GM23248 (cell line): Measurements from ENCODE around the gene TBC1D2B. TPM values are rescaled to one million over a fixed set of nuclear protein-coding genes. Genes with fewer than 3 reads are reported as not detected.
"Not testable (repeated sequence)": the region's sequence is repeated elsewhere in the genome, so short reads cannot be mapped to it uniquely, and the experiment has no call there.

Source experiments
- DNase-seq: peaks from one replicate; pipeline ENCODE4 v3.0.0-alpha.2; 2015
- H2AFZ ChIP-seq: fragments of 200-600 bp; sonication (generic); 2 replicates; pipeline ENCODE4 v1.6.1; 2016; ENCODE audit warnings: antibody characterized with exemption
- H3F3A ChIP-seq: fragments of 200-600 bp; sonication (generic); 2 replicates; pipeline ENCODE4 v1.6.1; 2016; ENCODE audit warnings: mild to moderate bottlenecking, antibody characterized with exemption, mixed run types; ENCODE audit not compliant: insufficient read depth
- H3K27ac ChIP-seq: fragments of 200-600 bp; sonication (generic); 2 replicates; pipeline ENCODE4 v1.5.1; 2016; ENCODE audit warnings: mild to moderate bottlenecking
- H3K27me3 ChIP-seq: fragments of 200-600 bp; sonication (generic); replicated peaks from 2 replicates; pipeline ENCODE4 v1.6.1; 2016; ENCODE audit warnings: mild to moderate bottlenecking; ENCODE audit not compliant: insufficient read depth
- H3K36me3 ChIP-seq: fragments of 200-600 bp; sonication (generic); 2 replicates; pipeline ENCODE4 v1.6.1; 2016; ENCODE audit warnings: low read depth, mild to moderate bottlenecking
- H3K4me1 ChIP-seq: fragments of 200-600 bp; sonication (generic); 2 replicates; pipeline ENCODE4 v1.6.1; 2016; ENCODE audit warnings: mild to moderate bottlenecking; ENCODE audit not compliant: insufficient read depth
- H3K4me2 ChIP-seq: fragments of 200-600 bp; sonication (generic); one replicate; pipeline ENCODE4 v1.6.1; 2016; ENCODE audit warnings: mild to moderate bottlenecking; ENCODE audit not compliant: unreplicated experiment
- H3K4me3 ChIP-seq: fragments of 200-600 bp; sonication (generic); 2 replicates; pipeline ENCODE4 v1.5.1; 2016; ENCODE audit warnings: mild to moderate bottlenecking
- H3K79me2 ChIP-seq: fragments of 200-600 bp; sonication (generic); 2 replicates; pipeline ENCODE4 v1.6.1; 2016; ENCODE audit warnings: mild to moderate bottlenecking; ENCODE audit not compliant: insufficient read depth
- H3K9ac ChIP-seq: fragments of 200-600 bp; sonication (generic); 2 replicates; pipeline ENCODE4 v1.6.1; 2016; ENCODE audit warnings: mild to moderate bottlenecking
- H3K9me2 ChIP-seq: fragments of 200-600 bp; sonication (generic); 2 replicates; pipeline ENCODE4 v1.6.1; 2016; ENCODE audit warnings: mixed run types, mild to moderate bottlenecking, moderate library complexity; ENCODE audit not compliant: insufficient read depth
- H3K9me3 ChIP-seq: fragments of 200-600 bp; sonication (generic); one replicate; pipeline ENCODE4 v1.6.1; 2017; ENCODE audit warnings: low read depth
- H4K20me1 ChIP-seq: fragments of 200-600 bp; sonication (generic); 2 replicates; pipeline ENCODE4 v1.6.0; 2016; ENCODE audit not compliant: insufficient read depth
- EZH2 ChIP-seq: fragments of 200-600 bp; sonication (generic); IDR thresholded peaks from 2 replicates; pipeline ENCODE4 v1.6.1; 2018; ENCODE audit warnings: antibody characterized with exemption, mild to moderate bottlenecking; ENCODE audit not compliant: insufficient read depth, poor library complexity, severe bottlenecking
- EZH2phosphoT487 ChIP-seq: fragments of 200-600 bp; sonication (generic); IDR thresholded peaks from 2 replicates; pipeline ENCODE4 v1.6.1; 2018; ENCODE audit warnings: antibody characterized with exemption, moderate library complexity, mild to moderate bottlenecking, low read depth; ENCODE audit not compliant: insufficient read depth
- whole genome bisulfite sequencing, 2 experiments: methylation state at CpG; one replicate each; pipeline ENCODE4 v1.1.6; 2015 to 2017; ENCODE audit warnings: low lambda C conversion rate in 2 of 2, low coverage in 1 of 2; ENCODE audit errors: missing lambda C conversion rate in 2 of 2; 5-methylcytosine and 5-hydroxymethylcytosine counted together
- in situ Hi-C: fragments of 300-500 bp; cut with MboI; formaldehyde crosslinking; loops from 2 replicates; pipeline ENCODE4 v1.15.0; 2020
- polyA plus RNA-seq: library from polyadenylated mRNA; unstranded; fragments of >200 nt; fragmentation: Nextera tagmentation; extraction: Ambion mirVana; gene quantifications from 2 replicates; pipeline ENCODE4 v1.2.1, GENCODE V29; 2016
- total RNA-seq: library from RNA; depleted of rRNA; stranded (reverse); fragments of >200 nt; shearing (Covaris generic); gene quantifications from 2 replicates; pipeline ENCODE4 v1.2.3, GENCODE V29; 2014

The TBC1D2B gene
- total and polyA plus RNA-seq, 2 experiments from 2014 or later: 11.1 to 40.5 TPM

GRCh38 chr15:77993970-77994693 lies 83.4 kb downstream of the TBC1D2B start:
- Histone ChIP-seq H3F3A (peaks cover 11% of the 10 kb centered on the region; the same call in 1 of the 2 replicates), H3K4me1 (peaks cover 28% of the 10 kb centered on the region), H3K4me3 (peak overlapping the region; percentile 39; the same call in 1 of the 2 replicates), H3K4me2 (peak overlapping the region; percentile 44), H3K9ac (peak overlapping the region; percentile 75), H3K27ac (peak overlapping the region; percentile 94)
- DNase-seq: peak; percentile 98
- WGBS, 2 experiments: 0 to 2% methylated on average over 16 to 17 of the region's 18 CpGs
- H2AFZ ChIP-seq, H3K9me2 ChIP-seq, H3K9me3 ChIP-seq, in situ Hi-C loops, H3K27me3 ChIP-seq, H4K20me1 ChIP-seq, H3K36me3 ChIP-seq, H3K79me2 ChIP-seq: not testable (repeated sequence)

DNA sequence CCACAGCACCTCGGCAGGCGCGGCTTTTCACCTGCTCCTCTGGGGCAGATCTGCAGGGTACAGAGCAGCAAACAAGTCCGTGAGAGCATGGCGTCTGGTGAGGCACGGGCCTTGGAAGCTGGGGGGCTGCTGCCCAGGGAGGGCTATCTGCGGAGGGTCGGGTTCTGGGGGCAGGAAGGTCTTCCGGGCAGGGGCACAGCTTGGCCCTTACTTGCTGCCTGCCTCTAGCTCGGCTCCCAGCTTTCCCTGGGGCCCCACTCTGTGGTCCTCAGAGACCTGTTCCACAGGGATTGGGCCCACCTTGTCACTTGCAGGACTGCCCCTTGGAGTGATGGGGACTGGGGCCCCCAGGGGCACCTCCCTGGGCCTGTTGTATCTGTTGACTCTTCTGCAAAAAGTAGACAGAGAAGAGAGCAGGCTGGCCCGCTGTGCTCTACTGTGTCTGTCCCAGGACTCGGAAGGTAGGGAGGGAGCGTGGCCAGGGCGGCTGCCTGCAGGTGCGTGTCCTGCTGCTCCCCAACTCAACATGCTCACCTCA lies 84.1 kb downstream of the TBC1D2B start:
- H2AFZ ChIP-seq: no peak overlapping the region
- H3F3A ChIP-seq: peaks cover 11% of the 10 kb centered on the region; the same call in 1 of the 2 replicates
- no peaks in the 10 kb centered on the region for H3K9me2 ChIP-seq
- no peaks in the 10 kb centered on the region for H3K36me3 ChIP-seq
- H3K27ac ChIP-seq: peak overlapping the region; percentile 94
- peak overlapping the region; percentile 48 for H3K9ac ChIP-seq
- no peaks in the 10 kb centered on the region for H3K27me3 ChIP-seq
- H3K4me1 ChIP-seq: peaks cover 28% of the 10 kb centered on the region
- no peak for TF ChIP-seq EZH2phosphoT487
- no peak for TF ChIP-seq EZH2
- H3K79me2 ChIP-seq: no peaks in the 10 kb centered on the region
- H4K20me1 ChIP-seq: no peaks in the 10 kb centered on the region
- H3K9me3 ChIP-seq: no peaks in the 10 kb centered on the region
- H3K4me2 ChIP-seq: peak overlapping the region; percentile 32
- DNase-seq: no peak
- no peak overlapping the region for H3K4me3 ChIP-seq
- 91 to 92% methylated on average over 15 of the region's 15 CpGs for WGBS, 2 experiments
- in situ Hi-C loops: no loop called here

DNA sequence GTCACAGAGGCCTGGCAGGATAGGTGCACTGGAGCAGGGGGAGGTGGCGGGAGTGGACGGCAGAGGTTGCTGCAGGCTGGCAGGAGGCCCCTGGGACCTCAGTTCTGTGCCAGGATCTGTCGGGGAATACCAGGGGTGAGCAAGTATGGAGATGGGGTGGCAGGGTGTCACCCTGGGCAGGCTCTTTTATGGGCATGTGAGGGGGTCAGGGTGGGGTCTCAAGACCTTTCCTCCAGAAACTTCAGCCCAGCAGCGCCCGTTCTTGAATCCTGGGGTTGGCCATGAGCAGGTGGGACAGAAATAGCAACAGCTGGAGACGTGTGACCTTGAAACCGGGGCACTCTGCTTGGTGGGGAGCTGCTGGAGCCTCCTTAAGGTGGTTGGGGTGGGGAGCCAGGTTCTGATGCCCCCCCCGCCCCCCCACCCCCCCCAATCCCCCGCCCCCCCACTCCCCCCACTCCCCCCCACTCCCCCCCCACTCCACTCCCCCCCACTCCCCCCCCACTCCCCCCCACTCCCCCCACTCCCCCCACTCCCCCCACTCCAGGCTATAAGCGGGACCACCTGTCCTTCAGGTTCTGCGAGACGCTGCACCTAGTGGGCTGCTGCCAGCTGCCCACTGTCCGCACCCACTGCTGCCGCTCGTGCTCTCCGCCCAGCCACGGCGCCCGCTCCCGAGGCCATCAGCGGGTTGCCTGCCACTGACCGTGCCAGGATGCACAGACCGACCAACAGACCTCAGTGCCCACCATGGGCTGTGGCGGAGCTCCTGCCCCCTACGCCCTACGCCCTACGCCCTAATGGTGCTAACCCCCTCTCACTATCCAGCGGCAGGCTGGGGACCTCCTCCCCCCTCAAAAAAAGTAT lies 84.9 kb downstream of the TBC1D2B start:
- no peaks in the 10 kb centered on the region for H3K27me3 ChIP-seq
- no peaks in the 10 kb centered on the region for H4K20me1 ChIP-seq
- no peak for TF ChIP-seq EZH2
- no peaks in the 10 kb centered on the region for H3K9me3 ChIP-seq
- H3K79me2 ChIP-seq: no peaks in the 10 kb centered on the region
- no peak overlapping the region for H3K4me2 ChIP-seq
- peak overlapping the region; percentile 37 for H3K9ac ChIP-seq
- H3K36me3 ChIP-seq: no peaks in the 10 kb centered on the region
- in situ Hi-C loops: no loop called here
- peaks cover 11% of the 10 kb centered on the region; the same call in 1 of the 2 replicates for H3F3A ChIP-seq
- no peak overlapping the region for H3K4me3 ChIP-seq
- WGBS, 2 experiments: 79 to 85% methylated on average over 21 to 22 of the region's 28 CpGs
- no peak overlapping the region for H2AFZ ChIP-seq
- no peaks in the 10 kb centered on the region for H3K9me2 ChIP-seq
- no peak for DNase-seq
- H3K27ac ChIP-seq: 0 out of 2 replicates have a peak overlapping the region, but pooled peaks have one; percentile 3
- peaks cover 28% of the 10 kb centered on the region for H3K4me1 ChIP-seq

GRCh38 chr15:77991658-77992201 lies 85.8 kb downstream of the TBC1D2B start:
- H3K9ac ChIP-seq: peak overlapping the region; percentile 37
- H3K4me3 ChIP-seq, in situ Hi-C loops, H3K79me2 ChIP-seq, H3K4me2 ChIP-seq, H3K36me3 ChIP-seq, H3K9me2 ChIP-seq, H4K20me1 ChIP-seq, H3K9me3 ChIP-seq, H2AFZ ChIP-seq, H3K27me3 ChIP-seq: not testable (repeated sequence)
- H3K4me1 ChIP-seq: peaks cover 28% of the 10 kb centered on the region
- H3F3A ChIP-seq: peaks cover 11% of the 10 kb centered on the region; the same call in 1 of the 2 replicates
- WGBS, 2 experiments: 10 to 16% methylated on average over 7 to 9 of the region's 9 CpGs
- peak; percentile 74 for DNase-seq
- peak overlapping the region; percentile 3; the same call in 1 of the 2 replicates for H3K27ac ChIP-seq
